ENCODE measurements around the gene MRPS12.
"Not testable (repeated sequence)": the region's sequence is repeated elsewhere in the genome, so short reads cannot be mapped to it uniquely, and the experiment has no call there.

The MRPS12 gene

DNA sequence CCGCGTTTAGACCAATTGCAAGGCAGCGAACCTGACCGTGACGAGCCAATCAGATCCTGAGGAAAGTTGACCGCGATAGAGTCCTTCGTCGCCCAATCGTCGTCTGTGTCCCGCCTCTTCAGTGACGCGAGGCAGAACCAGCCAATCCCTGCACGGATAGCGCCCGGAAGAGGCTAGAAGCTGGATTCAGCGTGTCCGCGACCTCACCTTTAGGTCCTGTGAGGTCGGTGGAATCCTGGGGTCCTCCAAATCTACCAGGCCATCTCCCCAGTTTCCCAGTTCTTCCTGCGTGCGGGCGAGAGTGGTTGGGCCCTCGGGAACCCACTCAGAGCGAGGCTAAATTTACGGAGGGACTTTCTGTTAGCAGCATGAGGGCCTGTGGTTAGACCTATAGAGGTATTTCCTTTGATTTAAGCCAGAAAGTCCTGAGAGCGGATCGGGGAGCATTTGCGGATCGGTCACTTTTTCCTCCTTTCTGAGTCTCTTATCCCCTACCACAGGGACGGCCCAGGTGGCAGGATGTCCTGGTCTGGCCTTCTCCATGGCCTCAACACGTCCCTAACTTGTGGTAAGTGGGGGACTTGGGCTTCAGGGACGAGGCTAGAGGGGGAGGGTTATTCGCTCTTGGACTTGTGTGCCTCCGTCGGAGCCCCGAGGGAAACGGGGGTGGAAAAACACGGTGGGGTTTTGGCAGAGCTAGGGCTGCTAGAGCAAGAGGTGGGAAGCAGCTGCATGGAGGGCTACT lies at the start of gene MRPS12:
TSS of gene MRPS12 (plus strand) at position 169 of the 745 bp plus-strand sequence. CDS start at position 520, 351 bp downstream.
- DNase-seq = peak; percentile 97

DNA sequence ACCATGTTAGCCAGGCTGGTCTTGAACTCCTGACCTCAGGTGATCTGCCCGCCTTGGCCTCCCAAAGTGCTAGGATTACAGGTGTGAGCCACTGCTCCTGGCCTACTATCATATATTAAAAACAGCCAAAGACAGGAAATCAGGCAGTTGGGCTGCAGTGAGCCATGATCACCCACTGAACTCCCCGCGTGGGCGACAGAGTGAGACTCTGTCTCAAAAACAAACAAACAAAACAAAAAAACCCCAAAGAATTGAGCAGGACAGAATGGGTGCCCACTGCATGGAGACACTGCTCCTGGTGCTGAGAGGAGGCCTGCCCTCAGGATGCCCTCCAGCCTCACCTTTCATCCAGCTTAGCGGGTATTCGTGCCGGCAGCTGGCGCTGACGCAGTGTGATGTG lies 47.5 kb upstream of the MRPS12 start:
- no peak for DNase-seq

DNA sequence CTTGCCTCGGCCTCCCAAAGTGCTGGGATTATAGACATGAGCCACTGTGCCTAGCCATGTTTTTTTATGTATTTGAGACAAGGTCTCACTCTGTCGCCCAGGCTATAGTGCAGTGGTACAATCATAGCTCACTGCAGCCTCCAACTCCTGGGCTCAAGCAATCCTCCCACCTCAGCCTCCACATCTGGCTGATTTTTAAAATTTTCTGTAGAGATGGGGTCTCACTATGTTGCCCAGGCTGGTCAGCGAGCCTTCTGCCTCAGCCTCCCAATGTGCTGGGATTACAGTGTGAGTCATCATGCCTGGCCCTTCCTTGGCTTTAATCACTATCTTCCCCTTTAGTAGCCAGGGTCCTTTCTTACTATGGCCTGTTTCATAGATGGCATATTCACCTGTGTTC lies 46.1 kb upstream of the MRPS12 start:
- not testable (repeated sequence) for DNase-seq

DNA sequence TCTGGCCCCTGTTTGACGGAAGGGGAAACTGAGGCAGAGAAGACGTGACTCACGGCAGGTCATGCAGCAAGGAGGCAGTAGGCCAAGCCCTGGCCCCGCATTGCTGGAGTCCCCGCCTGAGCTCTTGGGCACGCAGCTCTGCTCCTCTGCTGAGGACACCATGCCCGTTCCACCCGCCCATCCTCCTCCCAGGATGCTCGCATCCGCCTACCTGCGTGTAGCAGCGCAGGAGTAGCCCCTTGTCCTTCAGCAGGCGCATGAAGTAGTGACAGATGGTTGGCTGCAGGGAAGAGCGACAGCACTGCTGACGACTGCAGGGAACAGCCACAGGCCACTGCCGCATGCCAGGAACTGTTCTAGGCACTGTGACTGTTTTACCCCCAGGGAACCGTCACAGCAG lies 41.9 kb upstream of the MRPS12 start:
- DNase-seq = no peak

DNA sequence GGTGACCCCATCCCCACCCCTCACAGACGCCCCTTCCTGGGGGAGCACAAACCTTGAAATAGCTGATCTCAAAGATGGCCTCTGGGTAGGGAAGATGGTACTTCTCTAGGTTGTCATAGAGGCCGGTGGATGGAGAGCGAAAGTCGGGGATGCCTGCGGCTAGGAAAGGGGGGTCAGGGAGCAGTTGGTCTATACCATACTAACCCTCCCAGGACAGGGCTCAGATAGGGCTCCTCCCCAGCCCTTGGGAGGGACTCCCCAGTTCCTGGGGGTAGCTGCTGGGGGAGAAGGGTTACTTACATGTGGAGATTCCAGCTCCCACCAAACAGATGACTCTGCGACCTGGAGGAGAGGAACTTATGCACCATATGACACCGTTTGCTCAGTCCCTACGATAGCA lies 40.9 kb upstream of the MRPS12 start:
- DNase-seq = no peak

DNA sequence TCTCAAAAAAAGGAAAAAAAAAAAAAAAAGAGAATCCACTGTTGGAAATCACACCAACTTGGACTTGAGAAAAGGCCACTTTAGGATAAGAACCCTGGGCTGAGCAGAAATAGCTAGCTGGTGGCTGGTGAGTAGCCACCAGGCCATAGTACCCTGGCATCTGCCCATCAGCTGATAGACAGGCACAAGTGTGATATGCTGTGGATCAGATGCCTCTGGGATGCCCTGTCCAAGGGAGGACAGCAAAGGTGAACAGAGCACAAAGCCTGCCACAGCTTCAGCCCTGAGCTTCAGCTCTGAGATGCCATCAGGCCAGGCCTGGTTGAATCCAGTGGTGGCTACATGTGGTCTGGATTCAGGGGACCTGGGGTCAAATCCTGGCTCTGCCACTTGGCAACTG lies 40.1 kb upstream of the MRPS12 start:
- DNase-seq = no peak

DNA sequence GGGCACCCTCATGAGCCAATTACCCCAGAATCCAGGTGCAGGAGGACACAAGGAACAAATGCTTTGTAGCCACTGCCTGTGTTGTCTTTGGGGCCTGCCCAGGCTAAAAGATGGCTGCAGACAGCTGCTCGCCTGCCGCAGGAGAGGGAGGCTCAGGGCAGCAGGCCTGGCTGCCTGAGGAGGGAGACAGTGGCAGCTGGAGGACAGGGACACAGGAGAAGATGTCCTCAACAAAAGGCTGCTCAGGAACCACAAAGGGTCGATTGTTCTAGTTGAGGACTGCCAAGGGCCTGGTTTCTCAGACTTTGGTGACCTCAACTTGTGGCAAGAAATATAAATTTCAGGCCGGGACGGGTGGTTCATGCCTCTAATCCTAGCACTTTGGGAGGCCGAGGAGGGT lies 39.0 kb upstream of the MRPS12 start:
- no peak for DNase-seq

DNA sequence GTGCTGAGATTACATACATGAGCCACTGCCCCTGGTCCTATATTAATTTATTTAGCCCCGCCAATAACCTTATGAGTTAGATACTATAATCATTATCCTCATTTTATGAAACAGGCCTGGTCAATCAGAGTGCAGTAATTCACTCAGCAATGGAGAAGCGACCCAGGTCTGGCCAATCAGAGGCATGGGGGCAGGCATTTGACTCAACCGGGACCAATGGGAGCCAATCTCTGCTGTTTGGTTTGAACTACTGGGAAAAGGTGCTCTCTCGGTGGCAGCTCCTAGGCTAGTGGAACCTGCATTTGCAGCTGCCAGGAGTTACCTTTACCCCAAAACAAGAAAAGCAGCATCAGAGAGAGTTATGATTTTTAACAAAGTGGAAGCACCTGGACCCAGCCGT lies 37.9 kb upstream of the MRPS12 start:
- no peak for DNase-seq

DNA sequence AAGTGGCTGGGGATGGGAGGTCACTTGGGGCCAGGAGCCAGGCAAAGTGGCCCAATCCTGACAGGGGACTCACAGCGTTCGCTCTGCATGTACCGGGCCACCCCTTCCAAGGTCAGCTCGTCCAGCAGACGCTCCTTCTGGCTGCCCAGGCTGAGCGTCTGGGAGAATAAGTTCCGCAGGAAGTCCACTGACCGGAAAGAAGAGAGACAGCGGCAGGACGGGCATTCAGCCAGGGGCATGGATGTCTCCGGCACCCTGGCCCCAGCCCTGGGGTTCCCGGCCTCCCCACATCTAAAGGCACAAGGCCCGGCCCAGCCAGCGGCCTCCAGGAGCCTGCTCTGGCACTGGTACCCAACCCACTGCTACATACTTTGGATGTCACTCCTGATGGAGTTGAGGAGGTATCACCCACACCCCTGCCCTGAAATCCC lies 37.4 kb upstream of the MRPS12 start:
- no peak for DNase-seq

DNA sequence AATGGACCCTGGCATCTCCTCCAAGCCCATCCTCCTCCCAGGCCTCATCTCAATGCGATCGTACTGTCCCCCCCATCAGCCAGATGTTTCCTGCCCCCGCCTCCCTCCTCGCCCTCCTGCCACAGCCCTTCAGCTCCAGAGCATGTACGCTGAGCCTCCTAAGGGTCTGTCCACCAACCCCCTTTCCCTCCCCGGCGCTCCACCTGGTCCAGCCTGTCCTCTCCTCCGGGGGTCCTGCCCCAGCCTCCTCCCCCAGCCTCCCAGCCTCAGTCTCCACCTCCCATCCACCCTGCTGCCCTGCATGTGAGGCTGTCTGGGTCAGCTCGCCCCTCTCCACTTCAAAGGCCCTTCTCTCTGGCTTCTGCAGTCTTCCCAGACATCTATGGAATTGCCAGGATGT lies 35.8 kb upstream of the MRPS12 start:
- DNase-seq = no peak

DNA sequence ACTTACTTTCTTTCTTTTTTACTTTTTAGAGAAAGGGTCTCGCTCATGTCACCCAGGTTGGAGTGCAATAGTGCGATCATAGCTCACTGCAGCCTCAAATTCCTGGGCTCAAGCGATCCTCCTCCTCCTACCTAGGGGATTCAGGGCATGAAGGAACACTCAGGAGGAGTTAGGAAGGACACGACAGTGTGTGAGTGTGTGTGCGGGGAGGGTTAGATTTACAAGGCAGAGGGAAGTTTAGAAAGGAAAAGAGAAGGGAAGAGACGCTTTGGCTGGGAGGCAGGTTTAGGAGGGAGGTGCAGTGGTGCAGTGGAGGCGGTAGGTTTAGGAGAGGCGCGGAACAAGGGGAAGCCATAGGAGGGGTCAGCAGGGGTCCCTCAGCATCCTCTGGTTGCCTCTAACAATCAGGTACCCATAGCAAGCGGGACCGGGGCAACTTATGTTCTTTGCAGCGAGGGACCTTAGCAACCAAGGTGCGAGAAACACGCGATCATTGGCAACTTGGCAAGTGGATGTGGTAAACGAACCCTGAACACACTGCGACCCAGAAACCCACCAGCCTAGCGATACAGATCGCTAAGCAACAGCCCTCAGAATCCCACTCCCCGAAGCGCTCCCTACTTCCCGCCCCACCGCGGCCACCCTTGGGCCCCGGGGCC lies 31.8 kb upstream of the MRPS12 start:
- no peak for DNase-seq

DNA sequence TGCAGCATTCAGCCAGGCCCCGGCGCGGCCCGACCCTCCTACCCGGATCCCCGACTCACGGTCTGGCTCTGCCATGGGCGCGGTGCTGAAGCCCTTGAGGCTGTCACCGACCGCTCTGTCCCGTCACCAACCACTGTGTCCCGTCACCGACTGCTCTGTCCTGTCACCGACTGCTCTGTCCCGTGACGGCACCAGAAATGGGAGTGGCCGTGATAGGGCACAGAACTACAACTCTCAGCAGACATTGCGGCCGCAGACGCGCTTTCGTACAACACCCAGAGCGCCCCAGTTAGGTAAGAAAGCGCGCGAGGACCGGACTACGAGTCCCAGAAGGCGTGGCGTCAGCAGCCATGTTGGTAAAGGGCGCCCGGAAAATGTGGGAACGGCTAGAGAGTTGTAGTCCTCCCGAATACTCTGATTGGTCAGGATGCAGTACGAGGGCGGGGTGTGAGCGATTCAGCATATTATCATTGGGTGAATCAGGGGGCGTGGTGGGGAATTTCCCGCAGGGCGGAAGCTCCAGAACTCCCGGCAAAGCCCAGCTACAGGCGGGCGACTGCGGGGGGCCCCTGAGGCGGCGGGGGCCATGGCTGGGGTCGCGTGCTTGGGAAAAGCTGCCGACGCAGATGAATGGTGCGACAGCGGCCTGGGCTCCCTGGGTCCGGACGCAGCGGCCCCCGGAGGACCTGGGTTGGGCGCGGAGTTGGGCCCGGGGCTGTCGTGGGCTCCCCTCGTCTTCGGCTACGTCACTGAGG lies 31.1 kb upstream of the MRPS12 start, which contains the start of the genes NFKBIB and SIRT2:
TSS of gene NFKBIB (plus strand) at position 523 of the 755 bp plus-strand sequence. CDS start at position 587, 64 bp downstream.
TSS of gene SIRT2 (minus strand) at position 172 of the 755 bp plus-strand sequence. CDS start at position 75, 97 bp downstream.
- peak; percentile 98 for DNase-seq

DNA sequence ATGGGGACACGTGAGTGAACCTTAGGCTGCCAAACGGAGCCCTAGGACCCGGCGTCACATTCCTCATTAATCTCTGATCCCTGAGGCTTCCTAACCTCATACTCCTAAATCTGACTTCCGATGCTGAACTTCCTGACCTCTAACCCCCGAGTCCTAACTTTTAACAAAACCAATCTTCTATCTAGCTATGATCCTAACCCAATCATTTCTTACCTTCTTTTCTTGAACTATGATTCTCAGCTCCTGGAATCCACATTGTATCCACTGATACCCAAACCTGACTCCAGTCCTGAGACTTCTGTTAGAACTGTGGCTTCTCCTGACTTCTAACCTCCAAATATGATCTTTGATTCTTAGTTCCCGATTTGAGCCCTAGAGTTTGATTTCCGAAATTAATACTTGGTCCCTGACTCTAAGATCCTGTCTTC lies 30.5 kb upstream of the MRPS12 start:
- no peak for DNase-seq

DNA sequence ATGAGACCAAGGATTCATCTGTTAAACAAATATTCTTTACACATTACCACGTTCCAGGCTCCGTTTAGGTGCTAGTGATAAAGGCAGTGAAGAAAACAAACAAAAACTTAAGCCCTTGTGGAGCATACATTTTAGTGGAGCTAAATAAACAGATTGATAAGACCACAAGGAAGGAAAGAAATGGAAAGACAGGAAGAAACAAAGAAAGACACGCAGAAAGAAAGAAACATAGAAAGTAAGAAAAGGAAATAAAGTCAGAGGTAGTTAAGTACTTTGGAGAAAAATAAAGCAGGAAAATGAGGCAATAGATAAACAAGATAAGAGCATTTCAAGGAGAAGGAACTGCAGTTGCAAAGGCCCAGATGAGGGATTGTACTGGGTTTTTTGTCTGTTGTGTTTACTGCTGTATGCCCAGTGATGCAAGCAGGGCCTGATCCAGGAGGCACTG lies 30.0 kb upstream of the MRPS12 start:
- no peak for DNase-seq

DNA sequence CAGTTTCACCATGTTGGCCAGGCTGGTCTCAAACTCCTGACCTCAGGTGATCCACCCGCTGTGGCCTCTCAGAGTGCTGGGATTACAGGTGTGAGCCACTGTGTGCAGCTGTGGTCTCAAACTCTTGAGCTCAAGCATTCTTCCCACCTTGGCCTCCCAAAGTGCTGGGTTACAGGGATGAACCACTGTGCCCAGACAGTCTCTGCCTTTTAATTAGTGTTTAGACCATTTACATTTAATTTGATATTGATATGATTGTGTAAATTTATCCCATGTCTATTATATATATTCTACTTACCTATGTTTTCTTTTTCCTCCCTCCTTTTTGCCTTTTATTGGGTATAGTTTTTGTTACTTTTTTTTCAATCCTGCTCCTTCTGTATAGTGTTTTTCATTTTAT lies 29.1 kb upstream of the MRPS12 start:
- no peak for DNase-seq

DNA sequence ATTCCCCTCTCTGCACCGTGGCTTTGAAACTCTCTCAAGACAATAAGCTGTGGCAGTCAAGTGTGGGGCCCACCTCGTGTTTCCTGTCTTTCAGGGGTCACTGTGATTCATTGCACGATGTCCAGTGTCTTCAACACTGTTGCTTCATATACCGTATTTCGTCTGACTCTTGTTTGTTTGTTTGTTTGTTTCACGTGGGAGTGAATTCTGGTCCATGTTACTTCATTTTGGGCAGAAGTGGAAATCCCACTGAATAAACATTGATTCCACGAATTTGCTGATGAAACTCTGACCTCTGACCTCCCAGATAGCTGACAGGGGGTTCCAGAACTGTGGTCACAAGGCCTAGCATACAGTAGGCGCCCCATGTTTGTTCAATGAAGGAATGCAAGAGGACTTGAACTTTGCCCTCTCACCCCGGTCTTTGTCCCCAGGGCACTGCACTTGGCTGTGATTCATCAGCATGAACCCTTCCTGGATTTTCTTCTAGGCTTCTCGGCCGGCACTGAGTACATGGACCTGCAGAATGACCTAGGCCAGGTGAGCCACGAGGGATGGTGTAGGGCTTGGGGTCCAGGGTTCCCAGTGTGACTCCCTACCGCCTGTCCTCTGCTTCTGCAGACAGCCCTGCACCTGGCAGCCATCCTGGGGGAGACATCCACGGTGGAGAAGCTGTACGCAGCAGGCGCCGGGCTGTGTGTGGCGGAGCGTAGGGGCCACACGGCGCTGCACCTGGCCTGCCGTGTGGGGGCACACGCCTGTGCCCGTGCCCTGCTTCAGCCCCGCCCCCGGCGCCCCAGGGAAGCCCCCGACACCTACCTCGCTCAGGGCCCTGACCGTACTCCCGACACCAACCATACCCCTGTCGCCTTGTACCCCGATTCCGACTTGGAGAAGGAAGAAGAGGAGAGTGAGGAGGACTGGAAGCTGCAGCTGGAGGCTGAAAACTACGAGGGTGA lies 25.9 kb upstream of the MRPS12 start:
- no peak for DNase-seq

DNA sequence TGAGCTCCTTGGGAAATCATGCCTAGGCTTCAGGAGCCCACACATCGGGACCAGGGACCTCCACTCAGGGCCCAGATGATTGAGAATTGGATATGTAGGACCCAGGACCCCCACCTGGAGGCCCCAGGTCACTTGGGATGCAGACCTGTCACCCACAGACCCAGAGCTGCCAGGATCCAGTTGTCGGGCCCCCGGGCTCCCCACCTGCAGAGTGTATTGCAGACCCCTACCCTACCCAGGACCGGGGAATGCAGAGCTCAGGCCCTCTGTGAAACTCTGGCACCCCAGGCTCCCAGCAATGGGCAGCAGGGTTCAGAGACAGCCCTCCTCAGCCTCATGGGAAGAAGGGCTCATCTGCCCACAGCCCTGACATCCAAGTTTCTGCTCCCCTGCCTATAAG lies 25.1 kb upstream of the MRPS12 start:
- no peak for DNase-seq

DNA sequence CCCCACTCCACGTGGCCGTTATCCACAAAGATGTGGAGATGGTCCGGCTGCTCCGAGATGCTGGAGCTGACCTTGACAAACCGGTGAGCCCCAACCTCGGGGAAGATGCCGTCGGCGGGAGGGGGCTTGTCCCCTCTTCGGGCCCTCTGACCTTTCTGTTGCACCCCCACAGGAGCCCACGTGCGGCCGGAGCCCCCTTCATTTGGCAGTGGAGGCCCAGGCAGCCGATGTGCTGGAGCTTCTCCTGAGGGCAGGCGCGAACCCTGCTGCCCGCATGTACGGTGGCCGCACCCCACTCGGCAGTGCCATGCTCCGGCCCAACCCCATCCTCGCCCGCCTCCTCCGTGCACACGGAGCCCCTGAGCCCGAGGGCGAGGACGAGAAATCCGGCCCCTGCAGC lies 23.5 kb upstream of the MRPS12 start:
- no peak for DNase-seq

DNA sequence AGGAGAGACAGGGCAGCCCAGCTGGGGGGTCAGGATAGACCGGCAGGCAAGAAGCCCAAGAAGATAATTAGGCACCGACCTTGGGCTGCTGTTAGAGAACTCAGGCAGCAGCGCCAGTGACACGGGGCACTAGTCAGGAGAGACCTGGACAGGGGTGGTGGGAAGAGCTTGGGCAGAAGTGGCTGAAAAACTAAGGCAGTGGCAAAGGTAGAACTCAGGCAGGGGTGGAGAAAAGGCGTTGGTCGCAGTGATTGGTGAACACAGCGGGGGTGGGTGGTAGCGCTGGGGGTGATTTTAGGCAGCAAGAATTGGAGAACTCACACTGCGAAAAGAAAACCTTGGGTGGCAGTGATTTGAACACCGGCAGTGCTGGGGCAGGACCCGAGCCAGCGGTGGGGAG lies 23.1 kb upstream of the MRPS12 start:
- no peak for DNase-seq

DNA sequence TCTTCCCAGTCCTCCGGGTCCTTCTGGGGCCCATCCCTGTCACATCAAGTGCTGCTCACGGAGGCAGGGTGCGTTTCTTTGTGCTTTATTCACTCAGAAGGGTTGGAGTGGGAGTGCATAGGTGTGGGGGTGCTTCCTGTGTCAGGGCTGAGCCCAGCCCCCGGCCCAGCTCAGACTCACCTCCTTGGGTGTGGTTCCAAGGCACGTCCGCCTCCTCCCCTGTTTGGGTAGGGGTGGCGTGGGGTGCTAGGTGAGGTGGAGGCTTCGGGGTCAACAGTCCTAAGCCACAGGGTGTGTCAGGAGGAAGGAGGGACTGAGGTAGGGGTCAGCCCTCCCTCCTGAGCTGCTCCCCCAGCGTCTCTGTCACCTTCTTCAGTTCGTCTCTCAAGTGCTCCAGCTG lies 21.8 kb upstream of the MRPS12 start:
- DNase-seq = no peak

DNA sequence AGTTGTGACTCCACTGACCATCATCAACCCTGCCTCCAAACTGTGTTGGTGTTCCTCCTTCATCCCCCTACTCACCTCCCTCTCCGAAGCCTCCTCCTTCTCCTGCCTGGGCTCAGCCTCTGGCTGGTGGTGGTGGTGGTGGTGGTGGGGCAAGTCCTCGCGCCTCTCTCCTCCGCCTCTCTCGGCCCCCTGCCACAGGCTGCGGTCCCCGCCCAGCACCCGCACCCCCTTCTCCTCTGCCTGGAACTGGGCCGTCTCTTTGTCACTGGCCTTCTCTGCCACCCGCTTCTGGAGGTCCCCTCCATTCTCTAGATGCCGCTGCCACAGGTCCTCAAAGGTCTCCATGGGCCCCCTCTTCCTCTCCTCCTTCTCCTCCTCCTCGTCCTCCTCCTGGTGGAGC lies 20.3 kb upstream of the MRPS12 start:
- DNase-seq = no peak

DNA sequence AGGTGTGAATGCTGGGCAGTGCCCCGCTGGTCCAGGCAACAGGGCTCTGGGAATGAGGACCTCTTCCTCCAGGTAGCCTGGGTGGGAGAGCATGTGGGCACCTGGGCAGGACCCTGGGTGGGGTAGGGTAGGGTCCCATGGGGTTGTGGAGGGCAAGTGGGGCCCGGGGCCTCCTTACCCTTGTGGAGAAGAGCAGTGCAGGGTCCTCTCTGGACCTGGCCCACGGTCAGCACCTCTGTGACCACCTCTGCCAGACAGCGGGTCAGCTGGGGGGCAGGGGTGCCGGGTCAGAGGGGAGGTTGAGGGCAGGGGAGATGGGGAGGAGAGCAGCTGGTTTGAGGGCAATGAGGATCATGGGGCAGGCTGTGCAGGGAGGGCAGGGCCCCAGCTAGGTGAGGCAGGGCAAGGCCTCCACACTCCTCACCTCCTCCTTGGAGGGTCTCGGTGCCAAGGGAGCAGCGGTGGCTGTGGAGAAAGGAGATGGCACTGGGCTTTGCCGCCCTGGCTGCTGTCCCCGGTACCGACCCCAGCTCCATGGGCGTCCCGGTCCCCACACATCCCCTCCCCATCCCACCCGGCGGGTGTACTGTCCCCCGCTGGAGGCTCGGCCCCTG lies 19.2 kb upstream of the MRPS12 start:
- DNase-seq = no peak
